GM23248 (cell line): ENCODE measurements around the gene SMYD3.

Experiments used
- EZH2 ChIP-seq: fragments of 200-600 bp; sonication (generic); IDR thresholded peaks from 2 replicates; pipeline ENCODE4 v1.6.1; 2018; ENCODE audit warnings: antibody characterized with exemption, mild to moderate bottlenecking; ENCODE audit not compliant: insufficient read depth, poor library complexity, severe bottlenecking
- EZH2phosphoT487 ChIP-seq: fragments of 200-600 bp; sonication (generic); IDR thresholded peaks from 2 replicates; pipeline ENCODE4 v1.6.1; 2018; ENCODE audit warnings: antibody characterized with exemption, moderate library complexity, mild to moderate bottlenecking, low read depth; ENCODE audit not compliant: insufficient read depth

DNA sequence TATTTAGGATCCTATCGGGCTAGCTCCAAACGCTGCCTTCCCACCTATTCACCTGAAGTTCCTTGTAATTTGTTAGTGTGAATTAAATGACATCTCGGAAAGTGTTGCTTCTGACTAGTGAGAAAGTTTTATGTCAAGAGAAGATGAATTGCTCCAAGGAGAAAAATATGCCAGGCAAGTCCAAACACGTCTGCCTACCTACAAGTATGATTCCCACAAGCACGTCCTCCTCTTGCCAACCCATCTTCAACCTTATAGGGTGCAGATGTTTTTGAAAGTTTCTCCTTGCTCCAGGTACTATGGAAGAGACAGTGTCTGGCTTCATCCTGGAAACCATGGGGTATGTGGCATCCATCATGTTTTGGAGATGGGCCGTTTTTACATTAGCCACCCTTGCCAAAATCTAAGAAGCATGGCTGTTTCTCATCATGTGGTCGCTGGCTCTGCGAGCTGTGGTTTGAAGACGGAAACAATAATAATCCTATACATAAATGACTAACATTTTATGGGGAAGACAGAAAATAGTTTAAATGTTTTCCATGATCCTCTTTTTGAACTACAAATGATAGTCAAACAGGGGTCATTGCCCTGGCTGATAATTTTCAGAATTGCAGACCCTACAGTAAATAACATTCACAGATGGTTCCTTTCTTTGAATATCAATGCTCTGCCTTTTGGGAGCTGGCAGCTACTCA, 505.8 kb downstream of the SMYD3 start:
- TF ChIP-seq EZH2phosphoT487 (no peak), EZH2 (no peak)
